ENCODE data around the gene NR2F2.

The NR2F2 gene

DNA sequence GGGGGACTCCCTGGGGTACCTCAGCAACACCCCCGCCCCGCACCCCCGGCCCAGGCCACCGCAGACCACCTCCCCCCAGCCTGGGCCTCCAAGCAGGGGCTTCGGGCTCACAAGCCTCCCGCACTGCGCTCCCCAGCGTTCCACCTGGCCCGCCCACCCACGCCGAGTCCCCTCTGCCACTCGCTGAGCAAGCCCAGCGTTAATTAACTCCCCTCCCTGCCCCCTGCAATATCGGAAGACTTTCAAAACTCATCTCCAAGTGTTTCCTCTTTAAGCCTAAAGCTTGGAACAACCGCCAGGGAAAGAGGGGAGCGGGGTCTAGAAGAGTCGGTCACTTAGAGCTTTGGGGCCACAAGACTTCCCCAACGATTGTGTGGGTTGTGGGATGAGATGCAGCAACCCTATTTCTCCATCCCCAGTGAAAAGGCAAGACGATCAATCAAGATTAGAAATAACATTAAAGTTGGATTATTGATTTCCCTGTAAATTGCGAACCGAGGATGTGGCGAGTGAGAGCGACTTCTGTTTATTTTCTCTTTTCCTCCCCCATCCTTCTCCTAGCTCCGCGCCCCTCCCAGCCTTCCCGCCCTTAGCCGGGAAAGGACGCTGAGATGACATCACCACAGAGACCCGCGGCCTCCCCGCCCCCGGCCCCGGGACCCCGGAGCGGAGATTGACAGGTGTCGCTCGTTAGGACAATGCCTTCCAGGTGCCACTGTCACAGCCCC is 30.2 kb downstream of the NR2F2 start:
- H3K27ac ChIP-seq (ENCODE audit: low read depth, low read length): no peak overlapping the region

DNA sequence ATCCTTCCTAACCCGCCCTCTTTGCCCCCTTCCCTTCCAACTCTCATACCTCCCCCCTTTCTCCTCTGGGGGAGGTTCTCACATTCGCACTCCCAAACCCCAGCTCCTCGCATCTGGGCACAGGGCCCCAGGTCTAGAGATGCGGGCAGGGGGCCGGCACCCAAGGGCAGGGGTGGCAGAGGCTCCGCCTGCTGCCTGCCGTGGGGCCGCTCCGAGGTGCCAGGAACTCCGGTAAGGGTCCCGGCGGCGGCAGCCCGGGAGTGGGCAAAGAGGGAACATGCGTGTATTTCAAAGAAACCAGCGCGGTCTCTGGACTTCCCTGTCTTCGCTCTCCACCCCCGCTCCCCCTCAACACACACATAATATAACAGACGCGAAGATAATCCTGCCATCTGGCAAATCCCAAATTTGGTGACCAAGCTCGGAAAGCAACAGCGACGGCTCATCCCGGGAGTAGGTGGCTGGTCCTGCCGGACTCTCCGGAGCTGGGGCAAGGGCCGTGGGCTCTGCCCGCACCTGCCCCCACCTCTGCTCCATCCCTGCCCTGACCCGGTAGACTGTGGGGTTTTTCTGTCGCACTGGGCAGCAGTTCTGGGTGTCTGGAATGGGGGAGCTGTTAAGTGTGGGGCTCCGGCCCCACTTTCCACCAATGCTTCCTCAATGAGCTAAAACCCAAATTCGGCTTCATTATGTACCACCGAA is 31.0 kb downstream of the NR2F2 start:
- Histone ChIP-seq H3K9me3 (ENCODE audit: control insufficient read depth in 1 of 2, low read length in 2 of 2) (no peaks in the 10 kb centered on the region), H3K4me3 (ENCODE audit: low read depth in 1 of 2, low read length in 2 of 2) (no peak overlapping the region), H3K4me1 (ENCODE audit: control insufficient read depth in 1 of 2, insufficient read depth in 2 of 2, low read length in 2 of 2) (peaks cover 2 to 6% of the 10 kb centered on the region in 2 donors), H3K27ac (ENCODE audit: low read depth, low read length) (no peak overlapping the region), H3K36me3 (ENCODE audit: control insufficient read depth in 1 of 2, insufficient read depth in 2 of 2, low read length in 2 of 2) (no peaks in the 10 kb centered on the region), H3K27me3 (ENCODE audit: control insufficient read depth in 1 of 2, insufficient read depth in 2 of 2, low read length in 2 of 2) (peaks cover 62 to 88% of the 10 kb centered on the region in 2 donors), H3K9ac (ENCODE audit: low read depth in 1 of 2, low read length in 2 of 2) (no peak overlapping the region)

More for the DNA sequence above, 30.2 kb downstream of the NR2F2 start:
- H3K4me3 ChIP-seq (ENCODE audit: low read depth in 1 of 2, low read length in 2 of 2): no peak overlapping the region
- no peak overlapping the region for H3K9ac ChIP-seq (ENCODE audit: low read depth in 1 of 2, low read length in 2 of 2)
- peaks cover 61 to 88% of the 10 kb centered on the region in 2 donors for H3K27me3 ChIP-seq (ENCODE audit: control insufficient read depth in 1 of 2, insufficient read depth in 2 of 2, low read length in 2 of 2)
- no peaks in the 10 kb centered on the region for H3K36me3 ChIP-seq (ENCODE audit: control insufficient read depth in 1 of 2, insufficient read depth in 2 of 2, low read length in 2 of 2)
- no peaks in the 10 kb centered on the region for H3K9me3 ChIP-seq (ENCODE audit: control insufficient read depth in 1 of 2, low read length in 2 of 2)
- peaks cover 3 to 7% of the 10 kb centered on the region in 2 donors for H3K4me1 ChIP-seq (ENCODE audit: control insufficient read depth in 1 of 2, insufficient read depth in 2 of 2, low read length in 2 of 2)

- Histone ChIP-seq H3K4me1 (ENCODE audit: control insufficient read depth in 1 of 2, insufficient read depth in 2 of 2, low read length in 2 of 2) (peaks cover 0 to 3% of the 10 kb centered on the region in 2 donors), H3K9me3 (ENCODE audit: control insufficient read depth in 1 of 2, low read length in 2 of 2) (no peaks in the 10 kb centered on the region), H3K27me3 (ENCODE audit: control insufficient read depth in 1 of 2, insufficient read depth in 2 of 2, low read length in 2 of 2) (peaks cover 66 to 90% of the 10 kb centered on the region in 2 donors), H3K4me3 (ENCODE audit: low read depth in 1 of 2, low read length in 2 of 2) (no peak overlapping the region), H3K36me3 (ENCODE audit: control insufficient read depth in 1 of 2, insufficient read depth in 2 of 2, low read length in 2 of 2) (no peaks in the 10 kb centered on the region), H3K27ac (ENCODE audit: low read depth, low read length) (no peak overlapping the region), H3K9ac (ENCODE audit: low read depth in 1 of 2, low read length in 2 of 2) (no peak overlapping the region)
These were observed 31.7 kb downstream of the NR2F2 start for GRCh38 chr15:96362011-96362754.

DNA sequence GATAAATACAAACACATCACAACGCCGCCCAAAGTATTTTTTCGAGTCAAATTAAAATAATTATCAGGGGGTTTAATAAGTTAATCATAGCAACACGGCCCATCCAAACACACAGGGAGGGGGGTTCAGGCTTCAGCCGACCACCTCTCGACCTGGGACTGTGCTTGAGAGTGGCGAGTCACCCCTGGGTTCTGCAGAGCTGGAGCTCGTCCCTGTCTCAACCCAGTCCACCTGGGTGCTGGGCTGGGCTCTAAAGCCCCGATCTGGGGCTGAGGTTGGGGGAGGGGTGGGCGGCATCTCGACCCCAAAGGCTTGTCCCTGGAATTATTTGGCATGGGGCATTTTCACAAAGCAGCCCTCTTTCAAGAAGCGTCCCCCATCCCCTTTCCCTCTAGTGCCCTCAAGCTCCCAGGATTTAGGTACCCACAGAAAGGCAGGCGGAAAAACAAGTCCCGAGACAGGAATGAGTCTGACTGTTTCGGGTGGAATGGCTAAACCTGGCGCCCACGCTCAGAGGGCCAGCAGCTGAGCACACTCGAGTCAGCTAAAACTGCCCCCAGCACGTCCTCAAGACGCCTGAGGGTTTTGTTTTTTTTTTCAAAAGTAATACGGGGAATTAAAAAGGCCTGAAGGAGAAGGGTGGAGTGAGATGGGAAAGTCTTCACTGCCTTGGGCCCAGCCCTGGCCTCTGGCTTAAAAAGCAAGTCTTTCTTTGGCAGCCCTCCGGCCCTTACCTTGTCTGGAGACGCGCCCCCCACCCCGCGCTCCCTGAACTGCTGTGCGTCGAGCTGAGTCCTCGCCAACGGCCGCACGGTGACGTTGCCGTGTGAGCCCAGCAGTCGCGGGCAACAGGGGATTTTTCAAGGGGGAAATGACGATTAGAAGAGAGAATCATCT is 32.5 kb downstream of the NR2F2 start:
- H3K27ac ChIP-seq (ENCODE audit: low read depth, low read length): no peak overlapping the region

GRCh38 chr15:96363707-96364106 is 33.2 kb downstream of the NR2F2 start:
- Histone ChIP-seq H3K9ac (ENCODE audit: low read depth in 1 of 2, low read length in 2 of 2) (no peak overlapping the region), H3K36me3 (ENCODE audit: control insufficient read depth in 1 of 2, insufficient read depth in 2 of 2, low read length in 2 of 2) (no peaks in the 10 kb centered on the region), H3K27me3 (ENCODE audit: control insufficient read depth in 1 of 2, insufficient read depth in 2 of 2, low read length in 2 of 2) (peaks cover 76 to 90% of the 10 kb centered on the region in 2 donors), H3K27ac (ENCODE audit: low read depth, low read length) (no peak overlapping the region), H3K4me3 (ENCODE audit: low read depth in 1 of 2, low read length in 2 of 2) (no peak overlapping the region), H3K4me1 (ENCODE audit: control insufficient read depth in 1 of 2, insufficient read depth in 2 of 2, low read length in 2 of 2) (peaks cover 0 to 3% of the 10 kb centered on the region in 2 donors), H3K9me3 (ENCODE audit: control insufficient read depth in 1 of 2, low read length in 2 of 2) (no peaks in the 10 kb centered on the region)

More for the DNA sequence above, 32.5 kb downstream of the NR2F2 start:
- peaks cover 0 to 3% of the 10 kb centered on the region in 2 donors for H3K4me1 ChIP-seq (ENCODE audit: control insufficient read depth in 1 of 2, insufficient read depth in 2 of 2, low read length in 2 of 2)
- H3K36me3 ChIP-seq (ENCODE audit: control insufficient read depth in 1 of 2, insufficient read depth in 2 of 2, low read length in 2 of 2): no peaks in the 10 kb centered on the region
- H3K27me3 ChIP-seq (ENCODE audit: control insufficient read depth in 1 of 2, insufficient read depth in 2 of 2, low read length in 2 of 2): peaks cover 74 to 93% of the 10 kb centered on the region in 2 donors
- no peak overlapping the region for H3K9ac ChIP-seq (ENCODE audit: low read depth in 1 of 2, low read length in 2 of 2)
- H3K9me3 ChIP-seq (ENCODE audit: control insufficient read depth in 1 of 2, low read length in 2 of 2): no peaks in the 10 kb centered on the region
- no peak overlapping the region for H3K4me3 ChIP-seq (ENCODE audit: low read depth in 1 of 2, low read length in 2 of 2)

- H3K9ac ChIP-seq (ENCODE audit: low read depth in 1 of 2, low read length in 2 of 2): no peak overlapping the region
- H3K27ac ChIP-seq (ENCODE audit: low read depth, low read length): no peak overlapping the region
- H3K36me3 ChIP-seq (ENCODE audit: control insufficient read depth in 1 of 2, insufficient read depth in 2 of 2, low read length in 2 of 2): no peaks in the 10 kb centered on the region
- no peak overlapping the region for H3K4me3 ChIP-seq (ENCODE audit: low read depth in 1 of 2, low read length in 2 of 2)
- no peaks in the 10 kb centered on the region for H3K4me1 ChIP-seq (ENCODE audit: control insufficient read depth in 1 of 2, insufficient read depth in 2 of 2, low read length in 2 of 2)
- H3K9me3 ChIP-seq (ENCODE audit: control insufficient read depth in 1 of 2, low read length in 2 of 2): no peaks in the 10 kb centered on the region
- peaks cover 76 to 83% of the 10 kb centered on the region in 2 donors for H3K27me3 ChIP-seq (ENCODE audit: control insufficient read depth in 1 of 2, insufficient read depth in 2 of 2, low read length in 2 of 2)
These were observed 35.5 kb downstream of the NR2F2 start for GRCh38 chr15:96365781-96366525.

DNA sequence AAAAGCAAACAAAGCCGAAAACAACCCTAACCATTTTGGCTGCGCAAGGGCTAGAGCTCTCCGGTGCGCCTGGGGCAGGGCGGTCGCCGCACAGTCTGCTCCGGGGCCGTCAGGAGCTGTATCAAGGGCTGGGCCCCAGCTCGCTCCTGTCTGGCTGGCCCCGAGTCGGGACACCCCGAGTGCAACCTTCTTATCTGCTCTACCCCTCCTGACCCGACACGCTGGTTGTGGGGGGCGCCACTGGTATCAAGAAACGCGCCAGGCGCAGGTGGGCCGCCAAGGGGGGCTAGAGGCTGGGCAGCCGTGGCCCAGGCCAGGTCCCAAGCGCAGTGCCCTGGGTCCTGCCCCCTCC is 36.0 kb downstream of the NR2F2 start:
- H3K9me3 ChIP-seq (ENCODE audit: control insufficient read depth in 1 of 2, low read length in 2 of 2): no peaks in the 10 kb centered on the region
- no peak overlapping the region for H3K9ac ChIP-seq (ENCODE audit: low read depth in 1 of 2, low read length in 2 of 2)
- no peak overlapping the region for H3K27ac ChIP-seq (ENCODE audit: low read depth, low read length)
- no peak overlapping the region for H3K4me3 ChIP-seq (ENCODE audit: low read depth in 1 of 2, low read length in 2 of 2)
- no peaks in the 10 kb centered on the region for H3K4me1 ChIP-seq (ENCODE audit: control insufficient read depth in 1 of 2, insufficient read depth in 2 of 2, low read length in 2 of 2)
- no peaks in the 10 kb centered on the region for H3K36me3 ChIP-seq (ENCODE audit: control insufficient read depth in 1 of 2, insufficient read depth in 2 of 2, low read length in 2 of 2)
- peaks cover 70 to 78% of the 10 kb centered on the region in 2 donors for H3K27me3 ChIP-seq (ENCODE audit: control insufficient read depth in 1 of 2, insufficient read depth in 2 of 2, low read length in 2 of 2)

GRCh38 chr15:96367311-96368200 is 37.1 kb downstream of the NR2F2 start:
- Histone ChIP-seq H3K27ac (ENCODE audit: low read depth, low read length) (no peak overlapping the region), H3K9ac (ENCODE audit: low read depth in 1 of 2, low read length in 2 of 2) (no peak overlapping the region), H3K9me3 (ENCODE audit: control insufficient read depth in 1 of 2, low read length in 2 of 2) (no peaks in the 10 kb centered on the region), H3K4me3 (ENCODE audit: low read depth in 1 of 2, low read length in 2 of 2) (no peak overlapping the region), H3K27me3 (ENCODE audit: control insufficient read depth in 1 of 2, insufficient read depth in 2 of 2, low read length in 2 of 2) (peaks cover 62 to 68% of the 10 kb centered on the region in 2 donors), H3K4me1 (ENCODE audit: control insufficient read depth in 1 of 2, insufficient read depth in 2 of 2, low read length in 2 of 2) (no peaks in the 10 kb centered on the region), H3K36me3 (ENCODE audit: control insufficient read depth in 1 of 2, insufficient read depth in 2 of 2, low read length in 2 of 2) (no peaks in the 10 kb centered on the region)
